ENCODE data around the gene FBXO33. TPM values are rescaled to one million over a fixed set of nuclear protein-coding genes. Genes with fewer than 3 reads are reported as not detected.

FBXO33 gene
- total RNA-seq, 1 donor from 2014 or later = 9.4 TPM

DNA sequence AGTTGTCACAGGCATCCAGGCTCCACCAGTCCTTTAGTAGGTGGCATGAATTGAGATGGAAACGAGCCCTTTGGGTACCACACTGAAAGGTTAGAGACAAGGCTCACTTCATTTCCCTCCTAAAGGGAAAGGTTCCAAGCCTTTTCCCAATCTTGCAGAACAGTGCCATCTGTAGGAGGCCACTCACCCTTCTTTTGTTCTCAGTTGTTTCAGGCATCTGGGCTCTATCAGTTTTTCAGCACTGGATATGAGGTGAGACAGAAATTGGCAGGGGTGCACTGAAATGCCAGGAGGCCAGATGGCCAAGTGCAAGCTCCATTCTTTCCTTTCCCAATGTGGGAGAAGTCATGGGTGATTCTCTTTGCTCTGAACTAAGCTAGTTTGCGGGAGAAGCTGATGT lies 15.2 kb downstream of the FBXO33 start:
- no peak overlapping the region for H2AFZ ChIP-seq (ENCODE audit: low read depth, low read length)
- no peak for FAIRE-seq

DNA sequence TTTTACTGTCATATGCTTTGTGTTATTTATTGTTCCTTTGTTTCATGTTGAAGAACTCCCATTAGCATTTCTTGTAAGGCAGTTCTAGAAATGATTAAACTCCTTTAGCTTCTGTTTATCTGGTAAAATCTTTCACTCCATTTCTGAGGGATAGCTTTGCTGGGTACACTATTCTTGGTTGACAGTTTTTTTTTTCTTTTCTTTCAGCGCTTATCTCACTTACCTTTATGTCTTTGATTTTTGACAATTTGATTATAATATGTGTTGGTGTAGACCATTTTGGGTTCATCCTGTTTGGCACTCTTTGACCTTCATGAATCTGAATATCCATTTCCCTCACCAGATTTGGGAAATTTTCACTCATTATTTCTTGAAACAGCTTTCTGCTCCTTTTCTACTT lies 16.2 kb downstream of the FBXO33 start:
- no peak for TF ChIP-seq EZH2 (IDR thresholded peaks at IDR 0.05; ENCODE audit: insufficient read depth, low read length)
- TF ChIP-seq, protein P1, sequence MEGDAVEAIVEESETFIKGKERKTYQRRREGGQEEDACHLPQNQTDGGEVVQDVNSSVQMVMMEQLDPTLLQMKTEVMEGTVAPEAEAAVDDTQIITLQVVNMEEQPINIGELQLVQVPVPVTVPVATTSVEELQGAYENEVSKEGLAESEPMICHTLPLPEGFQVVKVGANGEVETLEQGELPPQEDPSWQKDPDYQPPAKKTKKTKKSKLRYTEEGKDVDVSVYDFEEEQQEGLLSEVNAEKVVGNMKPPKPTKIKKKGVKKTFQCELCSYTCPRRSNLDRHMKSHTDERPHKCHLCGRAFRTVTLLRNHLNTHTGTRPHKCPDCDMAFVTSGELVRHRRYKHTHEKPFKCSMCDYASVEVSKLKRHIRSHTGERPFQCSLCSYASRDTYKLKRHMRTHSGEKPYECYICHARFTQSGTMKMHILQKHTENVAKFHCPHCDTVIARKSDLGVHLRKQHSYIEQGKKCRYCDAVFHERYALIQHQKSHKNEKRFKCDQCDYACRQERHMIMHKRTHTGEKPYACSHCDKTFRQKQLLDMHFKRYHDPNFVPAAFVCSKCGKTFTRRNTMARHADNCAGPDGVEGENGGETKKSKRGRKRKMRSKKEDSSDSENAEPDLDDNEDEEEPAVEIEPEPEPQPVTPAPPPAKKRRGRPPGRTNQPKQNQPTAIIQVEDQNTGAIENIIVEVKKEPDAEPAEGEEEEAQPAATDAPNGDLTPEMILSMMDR (IDR thresholded peaks at IDR 0.05; ENCODE audit: insufficient read depth, low read depth, low read length) = no peak
- no peak overlapping the region for H3K4me3 Mint-ChIP-seq (ENCODE audit: unreplicated experiment)
- no peaks in the 10 kb centered on the region for H3K4me1 Mint-ChIP-seq (ENCODE audit: low read depth, unreplicated experiment)
- peaks cover 19% of the 10 kb centered on the region for H3K9me3 Mint-ChIP-seq (ENCODE audit: unreplicated experiment)
- DNase-seq (ENCODE audit: low read depth) (no peak), FAIRE-seq (no peak)
- Histone ChIP-seq H3K27ac (ENCODE audit: low read depth, low read length) (no peak overlapping the region), H3K4me1 (ENCODE audit: insufficient read depth, low read length) (no peaks in the 10 kb centered on the region), H3K36me3 (ENCODE audit: insufficient read depth, low read length) (no peaks in the 10 kb centered on the region), H3K9ac (ENCODE audit: low read length) (no peak overlapping the region), H3K79me2 (ENCODE audit: insufficient read depth, low read length) (peaks cover 11% of the 10 kb centered on the region), H3K9me3 (ENCODE audit: insufficient read depth, low read depth, low read length) (no peaks in the 10 kb centered on the region), H3K4me2 (ENCODE audit: low read length) (no peak overlapping the region), H3K4me3 (ENCODE audit: insufficient read depth, low read depth, low read length) (no peak overlapping the region), H2AFZ (ENCODE audit: low read depth, low read length) (no peak overlapping the region), H3K27me3 (ENCODE audit: insufficient read depth, low read length) (no peaks in the 10 kb centered on the region), H4K20me1 (ENCODE audit: insufficient read depth, low read length) (peaks cover 4% of the 10 kb centered on the region)
- H3K27ac Mint-ChIP-seq (ENCODE audit: unreplicated experiment) = no peak overlapping the region
- H3K27me3 Mint-ChIP-seq (ENCODE audit: low read depth, unreplicated experiment) = no peaks in the 10 kb centered on the region
- peaks cover 12% of the 10 kb centered on the region for H3K36me3 Mint-ChIP-seq (ENCODE audit: low read depth, unreplicated experiment)

More for the DNA sequence above, 15.2 kb downstream of the FBXO33 start:
- Histone ChIP-seq H3K4me2 (ENCODE audit: low read length) (no peak overlapping the region), H4K20me1 (ENCODE audit: insufficient read depth, low read length) (peaks cover 7% of the 10 kb centered on the region), H3K4me3 (ENCODE audit: insufficient read depth, low read depth, low read length) (no peak overlapping the region), H3K4me1 (ENCODE audit: insufficient read depth, low read length) (no peaks in the 10 kb centered on the region), H3K79me2 (ENCODE audit: insufficient read depth, low read length) (peaks cover 21% of the 10 kb centered on the region), H3K36me3 (ENCODE audit: insufficient read depth, low read length) (no peaks in the 10 kb centered on the region), H3K27me3 (ENCODE audit: insufficient read depth, low read length) (no peaks in the 10 kb centered on the region), H3K9ac (ENCODE audit: low read length) (no peak overlapping the region), H3K27ac (ENCODE audit: low read depth, low read length) (no peak overlapping the region), H3K9me3 (ENCODE audit: insufficient read depth, low read depth, low read length) (no peaks in the 10 kb centered on the region)
- no peak for DNase-seq (ENCODE audit: low read depth)
- H3K4me1 Mint-ChIP-seq (ENCODE audit: low read depth, unreplicated experiment) = no peaks in the 10 kb centered on the region
- no peaks in the 10 kb centered on the region for H3K27me3 Mint-ChIP-seq (ENCODE audit: low read depth, unreplicated experiment)
- H3K27ac Mint-ChIP-seq (ENCODE audit: unreplicated experiment) = no peak overlapping the region
- no peak overlapping the region for H3K4me3 Mint-ChIP-seq (ENCODE audit: unreplicated experiment)
- peaks cover 19% of the 10 kb centered on the region for H3K9me3 Mint-ChIP-seq (ENCODE audit: unreplicated experiment)
- TF ChIP-seq EZH2 (IDR thresholded peaks at IDR 0.05; ENCODE audit: insufficient read depth, low read length) = no peak
- TF ChIP-seq, protein P1 (IDR thresholded peaks at IDR 0.05; ENCODE audit: insufficient read depth, low read depth, low read length) = peak; percentile 23
- H3K36me3 Mint-ChIP-seq (ENCODE audit: low read depth, unreplicated experiment) = peaks cover 12% of the 10 kb centered on the region

DNA sequence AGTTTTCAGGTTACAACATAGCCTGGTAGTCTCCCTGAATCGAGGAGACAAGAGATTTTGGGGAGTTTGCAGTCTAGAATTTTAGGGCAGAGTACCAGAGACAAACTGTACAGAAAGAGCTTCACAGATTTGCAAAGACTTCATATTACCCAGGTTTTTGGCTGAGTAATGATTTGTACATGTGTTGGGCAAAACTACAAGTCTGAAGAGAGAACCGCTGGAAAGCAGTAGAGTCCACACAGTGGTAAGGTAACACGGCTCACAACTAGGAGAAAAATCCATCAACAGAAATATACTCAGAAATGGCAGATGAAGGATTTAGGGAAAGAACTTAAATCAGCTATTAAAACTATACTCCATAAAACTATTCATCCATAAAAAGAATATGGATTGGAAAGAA lies 25.7 kb downstream of the FBXO33 start:
- Mint-ChIP-seq H3K4me3 (ENCODE audit: unreplicated experiment) (no peak overlapping the region), H3K4me1 (ENCODE audit: low read depth, unreplicated experiment) (no peaks in the 10 kb centered on the region), H3K27ac (ENCODE audit: unreplicated experiment) (no peak overlapping the region), H3K27me3 (ENCODE audit: low read depth, unreplicated experiment) (no peaks in the 10 kb centered on the region), H3K9me3 (ENCODE audit: unreplicated experiment) (no peaks in the 10 kb centered on the region), H3K36me3 (ENCODE audit: low read depth, unreplicated experiment) (peaks cover 2% of the 10 kb centered on the region)
- no peak for TF ChIP-seq EZH2 (IDR thresholded peaks at IDR 0.05; ENCODE audit: insufficient read depth, low read length)
- TF ChIP-seq, protein P1 (IDR thresholded peaks at IDR 0.05; ENCODE audit: insufficient read depth, low read depth, low read length) = no peak
- no peak for DNase-seq (ENCODE audit: low read depth)
- H3K36me3 ChIP-seq (ENCODE audit: insufficient read depth, low read length) = no peaks in the 10 kb centered on the region
- H3K9ac ChIP-seq (ENCODE audit: low read length) = no peak overlapping the region
- H3K27me3 ChIP-seq (ENCODE audit: insufficient read depth, low read length) = no peaks in the 10 kb centered on the region
- H3K4me1 ChIP-seq (ENCODE audit: insufficient read depth, low read length) = no peaks in the 10 kb centered on the region
- H4K20me1 ChIP-seq (ENCODE audit: insufficient read depth, low read length) = peaks cover 5% of the 10 kb centered on the region
- no peak overlapping the region for H2AFZ ChIP-seq (ENCODE audit: low read depth, low read length)
- H3K9me3 ChIP-seq (ENCODE audit: insufficient read depth, low read depth, low read length) = no peaks in the 10 kb centered on the region
- peaks cover 4% of the 10 kb centered on the region for H3K79me2 ChIP-seq (ENCODE audit: insufficient read depth, low read length)
- FAIRE-seq = no peak
- no peak overlapping the region for H3K4me2 ChIP-seq (ENCODE audit: low read length)
- no peak overlapping the region for H3K4me3 ChIP-seq (ENCODE audit: insufficient read depth, low read depth, low read length)
- no peak overlapping the region for H3K27ac ChIP-seq (ENCODE audit: low read depth, low read length)

Measured in astrocyte (in vitro differentiated cells and primary cell).